CD8-positive, alpha-beta memory T cell (primary cell): ENCODE measurements around the gene STARD13. TPM values are rescaled to one million over a fixed set of nuclear protein-coding genes. Genes with fewer than 3 reads are reported as not detected.
"Not testable (repeated sequence)": the region's sequence is repeated elsewhere in the genome, so short reads cannot be mapped to it uniquely, and the experiment has no call there.

ENCODE experiments used
- CTCF ChIA-PET: fragments of 350-600 bp; sonication (Branson Sonifier 250); formaldehyde crosslinking; loops from one replicate; lab custom pipeline; 2021; ENCODE audit warnings: antibody characterized with exemption; lab: Charles Lee
- POLR2A ChIA-PET: fragments of 350-600 bp; sonication (Branson Sonifier 250); formaldehyde crosslinking; loops from one replicate; lab custom pipeline; 2021; ENCODE audit warnings: antibody characterized with exemption; lab: Charles Lee
- DNase-seq, 5 donors: peaks; one replicate each; pipeline versions ENCODE4 v3.0.0 to v3.0.0-alpha.2; 2020 to 2022; ENCODE audit warnings: mixed read lengths in 1 of 5
- H3K27ac ChIP-seq: one replicate; pipeline ENCODE4 v1.7.0; 2013; ENCODE audit warnings: low read depth, mild to moderate bottlenecking, low read length, moderate library complexity
- H3K27me3 ChIP-seq: 2 replicates; pipeline ENCODE4 v1.7.0; 2013; ENCODE audit warnings: low read length, mild to moderate bottlenecking; ENCODE audit not compliant: insufficient read depth, poor library complexity, severe bottlenecking
- H3K36me3 ChIP-seq: 2 replicates; pipeline ENCODE4 v1.7.0; 2013; ENCODE audit warnings: mild to moderate bottlenecking, low read length, moderate library complexity; ENCODE audit not compliant: insufficient read depth
- H3K4me1 ChIP-seq: 2 replicates; pipeline ENCODE4 v1.7.0; 2013; ENCODE audit warnings: mild to moderate bottlenecking, low read length, moderate library complexity; ENCODE audit not compliant: insufficient read depth
- H3K4me3 ChIP-seq: 2 replicates; pipeline ENCODE4 v1.7.0; 2013; ENCODE audit warnings: mild to moderate bottlenecking, low read length
- H3K9me3 ChIP-seq: 2 replicates; pipeline ENCODE4 v1.7.0; 2013; ENCODE audit warnings: mild to moderate bottlenecking, low read length
- H3K27ac Mint-ChIP-seq, 8 donors: one replicate each; pipeline ENCODE4 v1.8.0; 2020 to 2021; ENCODE audit warnings: mixed read lengths in 8 of 8, mild to moderate bottlenecking in 6 of 8, inconsistent platforms in 3 of 8, moderate library complexity in 3 of 8
- H3K27me3 Mint-ChIP-seq, 2 donors: one replicate each; pipeline ENCODE4 v1.8.0; 2020 to 2021; ENCODE audit warnings: mixed read lengths in 2 of 2, mild to moderate bottlenecking in 1 of 2, moderate library complexity in 1 of 2
- H3K36me3 Mint-ChIP-seq, 3 donors: one replicate each; pipeline ENCODE4 v1.8.0; 2020 to 2021; ENCODE audit warnings: mixed read lengths in 3 of 3, inconsistent platforms in 1 of 3, mild to moderate bottlenecking in 1 of 3
- H3K4me1 Mint-ChIP-seq, 3 donors: one replicate each; pipeline ENCODE4 v1.8.0; 2020 to 2021; ENCODE audit warnings: mixed read lengths in 3 of 3, inconsistent platforms in 1 of 3, mild to moderate bottlenecking in 1 of 3
- H3K4me3 Mint-ChIP-seq, 7 donors: one replicate each; pipeline ENCODE4 v1.8.0; 2020 to 2021; ENCODE audit warnings: mixed read lengths in 7 of 7, mild to moderate bottlenecking in 6 of 7, moderate library complexity in 4 of 7, inconsistent platforms in 2 of 7
- H3K9me3 Mint-ChIP-seq, 5 donors: one replicate each; pipeline ENCODE4 v1.8.0; 2020 to 2022; ENCODE audit warnings: mixed read lengths in 5 of 5, mild to moderate bottlenecking in 3 of 5, moderate library complexity in 2 of 5, inconsistent platforms in 1 of 5
- polyA plus RNA-seq: library from polyadenylated mRNA; unstranded; fragments of 300-500 nt; fragmentation: Illumina TruSeq; gene quantifications from one replicate; pipeline ENCODE4 v1.2.3, GENCODE V29; 2021
- total RNA-seq, 2 experiments: library from RNA; stranded (reverse); gene quantifications; one replicate each; pipeline ENCODE4 v1.2.3, GENCODE V29; 2021

The STARD13 gene
- total and polyA plus RNA-seq, 3 experiments from 2014 or later, result 0.40 to 0.48 TPM; not detected in 1

DNA sequence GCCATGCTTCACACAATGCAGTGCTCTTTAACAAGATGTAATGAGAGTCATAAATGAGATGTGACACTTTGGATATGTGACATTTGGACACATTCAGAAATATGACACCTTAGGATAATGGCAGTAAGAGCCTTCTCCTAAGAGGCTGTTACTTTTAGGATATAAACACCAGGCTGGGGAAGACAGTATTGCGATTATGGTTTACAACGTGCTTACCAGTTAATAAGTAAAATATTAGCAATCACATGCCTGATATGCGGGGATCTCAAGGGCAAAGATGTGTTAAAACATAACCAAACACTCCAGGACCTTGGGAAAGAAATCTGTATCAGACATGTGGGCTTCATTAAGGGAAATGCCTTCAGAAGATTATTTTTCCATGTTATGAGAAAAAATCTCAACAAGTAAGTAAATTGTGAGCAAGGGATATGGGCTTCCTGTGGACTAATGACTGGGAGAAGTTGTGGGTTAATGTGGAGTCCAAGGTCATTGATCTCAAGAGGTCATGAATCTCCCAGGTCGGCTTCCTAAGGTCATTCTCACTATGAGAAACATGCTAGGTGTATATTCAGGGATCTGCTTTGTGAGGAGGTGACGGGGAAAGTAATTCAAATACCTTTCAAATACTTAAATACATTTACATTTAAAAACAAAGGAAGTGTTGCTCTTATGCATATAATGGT is 105.3 kb downstream of the STARD13 start:
- Mint-ChIP-seq H3K36me3 (no peaks in the 10 kb centered on the region), H3K9me3 (no peaks in the 10 kb centered on the region), H3K4me1 (no peaks in the 10 kb centered on the region), H3K4me3 (no peak overlapping the region), H3K27ac (no peak overlapping the region), H3K27me3 (peaks cover 11 to 12% of the 10 kb centered on the region in 2 donors)
- no peak for DNase-seq
- CTCF ChIA-PET, result no interaction called here
- Histone ChIP-seq H3K27ac (no peak overlapping the region), H3K9me3 (no peaks in the 10 kb centered on the region), H3K36me3 (no peaks in the 10 kb centered on the region), H3K27me3 (no peaks in the 10 kb centered on the region), H3K4me3 (no peak overlapping the region), H3K4me1 (no peaks in the 10 kb centered on the region)
- POLR2A ChIA-PET, result no interaction called here

DNA sequence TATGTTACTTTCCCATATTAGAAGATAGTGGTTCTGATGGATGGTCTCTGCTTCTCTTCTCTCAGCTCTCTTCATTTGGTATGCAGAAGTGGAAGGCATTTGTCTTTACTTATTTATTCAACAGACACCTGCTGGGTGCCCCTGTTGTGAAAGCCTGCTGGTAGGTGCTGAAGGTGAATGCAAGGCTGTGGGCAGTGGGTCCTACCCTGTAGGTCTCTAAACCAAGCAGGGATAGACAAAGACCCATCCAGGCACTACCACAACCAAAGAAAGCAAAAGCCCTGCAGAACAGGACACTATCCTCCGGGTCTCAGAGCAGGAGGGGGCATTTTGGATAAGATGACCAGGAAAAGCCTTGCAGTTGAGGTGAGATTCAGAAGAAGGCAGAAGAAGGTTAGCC is 106.1 kb downstream of the STARD13 start:
- Mint-ChIP-seq H3K27ac (peak overlapping the region in 1 of 8 donors; percentile 52), H3K4me1 (no peaks in the 10 kb centered on the region), H3K27me3 (peaks cover 11 to 12% of the 10 kb centered on the region in 2 donors), H3K9me3 (no peaks in the 10 kb centered on the region), H3K36me3 (no peaks in the 10 kb centered on the region), H3K4me3 (no peak overlapping the region)
- ChIA-PET POLR2A (no interaction called here), CTCF (no interaction called here)
- H3K36me3 ChIP-seq, result no peaks in the 10 kb centered on the region
- H3K4me3 ChIP-seq, result no peak overlapping the region
- H3K27me3 ChIP-seq, result no peaks in the 10 kb centered on the region
- DNase-seq, result no peak
- no peaks in the 10 kb centered on the region for H3K9me3 ChIP-seq
- no peaks in the 10 kb centered on the region for H3K4me1 ChIP-seq
- H3K27ac ChIP-seq, result no peak overlapping the region

DNA sequence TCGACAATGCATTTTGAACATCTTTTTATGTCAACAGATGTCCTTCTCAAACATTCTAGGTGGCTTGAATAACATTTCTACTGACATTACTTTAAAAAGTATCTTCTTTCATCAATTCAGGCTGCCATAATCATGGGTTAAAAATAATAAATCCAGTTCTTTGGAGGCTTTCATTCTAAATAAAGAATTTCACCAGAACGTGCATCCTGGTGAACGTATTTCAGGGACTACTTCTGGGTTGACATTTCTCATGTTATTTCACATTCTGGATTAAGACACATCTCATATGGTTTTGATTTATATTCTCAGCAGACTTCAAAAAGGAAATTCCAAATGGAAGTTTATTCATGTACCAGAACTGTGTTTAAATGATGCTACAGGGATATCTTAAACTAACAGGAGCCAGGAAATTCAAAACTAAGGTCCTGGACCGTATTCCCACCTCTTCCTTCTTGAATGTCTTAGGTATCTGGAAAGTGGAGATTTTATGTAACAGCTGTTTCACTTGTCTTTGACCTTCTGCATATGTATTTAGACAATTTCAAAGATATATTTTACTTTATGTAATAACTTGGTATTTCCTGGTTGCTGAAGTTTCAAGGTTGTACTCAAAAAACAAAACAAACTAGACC is 107.2 kb downstream of the STARD13 start:
- Histone ChIP-seq H3K36me3 (no peaks in the 10 kb centered on the region), H3K27me3 (no peaks in the 10 kb centered on the region), H3K4me3 (no peak overlapping the region), H3K4me1 (no peaks in the 10 kb centered on the region), H3K9me3 (no peaks in the 10 kb centered on the region), H3K27ac (no peak overlapping the region)
- POLR2A ChIA-PET, result no interaction called here
- Mint-ChIP-seq H3K27me3 (peaks cover 11 to 12% of the 10 kb centered on the region in 2 donors), H3K9me3 (no peaks in the 10 kb centered on the region), H3K4me3 (no peak overlapping the region), H3K27ac (no peak overlapping the region), H3K36me3 (no peaks in the 10 kb centered on the region), H3K4me1 (no peaks in the 10 kb centered on the region)
- no peak for DNase-seq
- CTCF ChIA-PET, result no interaction called here

DNA sequence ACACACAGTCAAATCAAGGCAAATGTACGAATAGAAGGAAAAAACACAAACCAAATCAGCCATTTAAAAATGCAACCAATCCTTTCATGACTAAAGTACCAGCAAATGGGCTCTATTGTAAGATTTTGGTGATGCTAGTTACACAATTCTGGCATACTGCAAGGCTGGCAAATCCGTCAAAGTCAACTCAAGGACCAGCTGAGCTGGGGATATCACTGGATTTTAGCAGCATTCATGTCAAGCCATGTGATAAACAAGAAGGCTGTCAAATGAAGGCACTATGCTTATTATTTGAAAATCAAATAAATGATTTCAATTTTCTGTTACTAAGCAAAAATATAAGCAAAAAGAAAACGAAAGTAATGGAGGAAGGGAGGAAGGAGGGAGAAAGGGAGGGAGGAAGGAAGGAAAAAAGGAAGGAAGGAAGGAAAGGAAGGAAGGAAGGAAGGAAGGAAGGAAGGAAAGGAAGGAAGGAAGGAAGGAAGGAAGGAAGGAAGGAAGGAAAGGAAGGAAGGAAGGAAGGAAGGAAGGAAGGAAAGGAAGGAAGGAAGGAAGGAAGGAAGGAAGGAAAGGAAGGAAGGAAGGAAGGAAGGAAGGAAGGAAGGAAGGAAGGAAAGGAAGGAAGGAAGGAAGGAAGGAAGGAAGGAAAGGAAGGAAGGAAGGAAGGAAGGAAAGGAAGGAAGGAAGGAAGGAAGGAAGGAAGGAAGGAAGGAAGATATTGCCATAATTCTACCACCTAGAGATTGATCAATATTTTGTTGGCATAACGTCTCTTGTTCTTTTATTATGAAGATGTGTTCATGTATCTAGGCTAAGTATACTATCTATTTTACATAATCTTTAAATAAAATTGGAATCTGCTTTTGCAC is 108.0 kb downstream of the STARD13 start:
- H3K4me3 ChIP-seq, H3K9me3 ChIP-seq, H3K27me3 Mint-ChIP-seq, H3K4me1 Mint-ChIP-seq, H3K9me3 Mint-ChIP-seq, H3K4me1 ChIP-seq, H3K27me3 ChIP-seq, H3K27ac ChIP-seq, CTCF ChIA-PET, H3K36me3 ChIP-seq, H3K36me3 Mint-ChIP-seq, POLR2A ChIA-PET, DNase-seq, H3K27ac Mint-ChIP-seq, H3K4me3 Mint-ChIP-seq: not testable (repeated sequence)

DNA sequence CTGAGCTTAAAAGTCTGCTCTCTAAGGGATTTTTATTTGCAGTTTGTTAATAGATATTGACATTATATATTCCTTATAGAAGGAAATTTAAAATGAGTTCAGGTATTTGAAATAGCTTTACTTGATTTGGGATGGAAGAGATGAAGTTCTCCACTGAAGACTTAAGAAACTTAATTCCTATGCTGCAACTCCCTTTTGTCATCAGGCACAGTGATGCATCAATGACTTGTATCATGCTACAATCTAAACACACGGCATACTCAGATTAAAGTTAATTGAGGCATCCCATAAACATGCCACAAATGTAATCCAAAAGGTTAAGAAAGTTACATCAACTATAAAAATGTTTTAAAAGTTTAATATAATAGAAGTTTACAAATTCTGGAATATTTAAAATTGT is 109.0 kb downstream of the STARD13 start:
- CTCF ChIA-PET, result no interaction called here
- no peaks in the 10 kb centered on the region for H3K4me1 ChIP-seq
- H3K9me3 Mint-ChIP-seq, result no peaks in the 10 kb centered on the region
- POLR2A ChIA-PET, result interaction anchor here (0.5 kb wide), 1 partner anchor 744 kb away, joined by 5 read pairs; no protein-coding TSS in a partner anchor
- no peaks in the 10 kb centered on the region for H3K36me3 Mint-ChIP-seq
- H3K36me3 ChIP-seq, result no peaks in the 10 kb centered on the region
- no peak for DNase-seq
- H3K27me3 ChIP-seq, result no peaks in the 10 kb centered on the region
- H3K4me1 Mint-ChIP-seq, result no peaks in the 10 kb centered on the region
- H3K27me3 Mint-ChIP-seq, result peaks cover 5 to 7% of the 10 kb centered on the region in 2 donors
- no peak overlapping the region for H3K4me3 Mint-ChIP-seq
- H3K9me3 ChIP-seq, result no peaks in the 10 kb centered on the region
- no peak overlapping the region for H3K27ac Mint-ChIP-seq
- H3K27ac ChIP-seq, result no peak overlapping the region
- H3K4me3 ChIP-seq, result no peak overlapping the region

DNA sequence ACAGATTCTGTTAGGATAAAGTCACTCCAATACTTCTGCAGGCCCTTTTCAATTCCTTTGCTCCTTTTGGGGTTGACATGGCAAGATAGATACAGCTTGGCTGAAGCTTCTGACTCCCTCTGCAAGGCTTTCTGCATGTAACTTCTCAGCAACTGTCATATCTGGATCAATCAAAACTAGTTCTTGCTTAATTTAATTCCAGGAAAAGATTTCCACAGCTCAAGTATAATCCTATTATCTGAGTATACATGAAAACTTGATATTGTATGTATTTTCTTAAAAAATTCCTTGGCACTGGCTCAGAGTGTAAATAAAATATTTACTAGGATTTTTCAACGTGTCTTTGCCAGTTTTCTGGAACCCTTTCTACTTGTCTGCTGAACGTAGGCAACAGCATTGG is 109.6 kb downstream of the STARD13 start:
- no peak overlapping the region for H3K4me3 ChIP-seq
- CTCF ChIA-PET, result no interaction called here
- Mint-ChIP-seq H3K4me1 (no peaks in the 10 kb centered on the region), H3K9me3 (no peaks in the 10 kb centered on the region), H3K27ac (no peak overlapping the region), H3K36me3 (no peaks in the 10 kb centered on the region), H3K4me3 (no peak overlapping the region), H3K27me3 (peaks cover 4 to 7% of the 10 kb centered on the region in 2 donors)
- no peak overlapping the region for H3K27ac ChIP-seq
- no peaks in the 10 kb centered on the region for H3K36me3 ChIP-seq
- no peaks in the 10 kb centered on the region for H3K4me1 ChIP-seq
- no peak for DNase-seq
- no peaks in the 10 kb centered on the region for H3K9me3 ChIP-seq
- no peaks in the 10 kb centered on the region for H3K27me3 ChIP-seq
- POLR2A ChIA-PET, result no interaction called here

DNA sequence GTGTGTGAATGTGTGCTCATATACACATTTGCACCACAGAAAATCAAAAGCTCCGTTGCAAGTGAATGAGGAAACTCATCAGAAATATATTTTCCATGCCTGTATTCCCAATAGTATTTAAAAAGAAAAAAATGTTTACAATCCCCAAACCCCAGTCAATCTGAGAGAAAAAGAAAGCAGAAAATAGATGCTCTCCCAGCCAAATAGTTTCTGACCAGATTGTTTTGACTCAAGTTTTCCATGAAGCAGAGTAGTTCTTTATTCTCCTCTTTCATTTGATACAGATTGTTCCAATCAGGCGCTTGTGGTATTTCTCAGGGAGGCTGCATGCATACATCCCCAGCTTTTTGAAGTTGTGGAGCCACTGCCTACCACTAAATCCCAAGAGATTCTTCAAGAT is 110.6 kb downstream of the STARD13 start:
- Histone ChIP-seq H3K36me3 (no peaks in the 10 kb centered on the region), H3K4me1 (no peaks in the 10 kb centered on the region), H3K27me3 (no peaks in the 10 kb centered on the region), H3K4me3 (no peak overlapping the region), H3K27ac (no peak overlapping the region), H3K9me3 (no peaks in the 10 kb centered on the region)
- Mint-ChIP-seq H3K4me3 (no peak overlapping the region), H3K36me3 (no peaks in the 10 kb centered on the region), H3K4me1 (no peaks in the 10 kb centered on the region), H3K27ac (no peak overlapping the region), H3K27me3 (peaks cover under 1 to 3% of the 10 kb centered on the region in 2 donors), H3K9me3 (no peaks in the 10 kb centered on the region)
- CTCF ChIA-PET, result no interaction called here
- POLR2A ChIA-PET, result no interaction called here
- DNase-seq, result no peak

DNA sequence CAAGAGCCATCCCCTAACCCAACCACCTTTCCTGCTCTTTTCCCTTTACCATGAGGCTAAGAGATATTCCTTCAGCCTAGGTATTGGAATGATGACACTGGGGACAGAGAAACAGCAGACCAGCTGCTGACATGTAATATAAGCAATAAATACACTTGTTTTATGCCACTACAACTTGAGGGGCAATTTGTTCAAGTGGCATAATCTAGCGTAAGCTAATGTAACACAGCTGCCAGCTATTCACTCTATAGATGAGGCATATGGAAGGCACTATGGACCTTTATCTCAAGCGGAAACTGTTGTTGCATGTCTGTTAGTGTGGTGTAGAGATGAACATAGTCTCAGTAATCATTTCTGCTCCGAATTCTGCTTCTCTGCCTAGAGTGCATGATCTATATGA is 111.1 kb downstream of the STARD13 start:
- Mint-ChIP-seq H3K4me3 (no peak overlapping the region), H3K9me3 (no peaks in the 10 kb centered on the region), H3K4me1 (no peaks in the 10 kb centered on the region), H3K27me3 (peaks cover 3% of the 10 kb centered on the region in 2 donors), H3K27ac (no peak overlapping the region), H3K36me3 (no peaks in the 10 kb centered on the region)
- CTCF ChIA-PET, result no interaction called here
- Histone ChIP-seq H3K4me1 (no peaks in the 10 kb centered on the region), H3K27ac (no peak overlapping the region), H3K4me3 (no peak overlapping the region), H3K36me3 (no peaks in the 10 kb centered on the region), H3K9me3 (no peaks in the 10 kb centered on the region), H3K27me3 (no peaks in the 10 kb centered on the region)
- POLR2A ChIA-PET, result no interaction called here
- DNase-seq, result no peak
